IMR-90 (cell line): ENCODE measurements around the gene UBA5. TPM values are rescaled to one million over a fixed set of nuclear protein-coding genes. Genes with fewer than 3 reads are reported as not detected.

Source experiments
- ATAC-seq: fragments of 200-7000 bp; cut with Tn5 transposase; 2 replicates; pipeline ENCODE4 v1.9.1; 2020; ENCODE audit warnings: low read depth, mild to moderate bottlenecking, moderate library complexity
- BruUV-seq: library from RNA; stranded (reverse); fragments of 400-500 nt; replicated peaks from 2 replicates; lab custom pipeline; 2021; lab: Mats Ljungman, UMichigan
- CTCF ChIA-PET: fragments of 300-600 bp; formaldehyde crosslinking; extraction: SDS; loops from one replicate; lab custom pipeline; 2021; ENCODE audit warnings: antibody characterized with exemption; lab: Yijun Ruan, JAX
- POLR2A ChIA-PET: fragments of 300-600 bp; sonication (Branson Sonifier 250); formaldehyde crosslinking; loops from one replicate; lab custom pipeline; 2022; ENCODE audit warnings: antibody characterized with exemption; ENCODE audit not compliant: unreplicated experiment; lab: Charles Lee
- DNase-seq: peaks from one replicate; pipeline ENCODE4 v3.0.0; 2013
- H2AFZ ChIP-seq: replicated peaks from 2 replicates; pipeline ENCODE3; 2013; ENCODE audit warnings: low read length, mild to moderate bottlenecking; ENCODE audit not compliant: poor library complexity
- H2AK5ac ChIP-seq: 2 replicates; pipeline ENCODE4 v1.6.1; 2013; ENCODE audit warnings: low read depth, low read length, inconsistent platforms
- H2AK9ac ChIP-seq: replicated peaks from 2 replicates; pipeline ENCODE3; 2013; ENCODE audit warnings: mild to moderate bottlenecking, low read depth, low read length, moderate library complexity; ENCODE audit not compliant: poor library complexity
- H2BK120ac ChIP-seq: 2 replicates; pipeline ENCODE4 v1.6.1; 2013; ENCODE audit warnings: low read depth, low read length, inconsistent platforms
- H2BK15ac ChIP-seq: 3 replicates; pipeline ENCODE4 v1.6.1; 2013; ENCODE audit warnings: low read depth, low read length, inconsistent platforms
- H2BK20ac ChIP-seq: 2 replicates; pipeline ENCODE4 v1.6.1; 2013; ENCODE audit warnings: low read depth, mild to moderate bottlenecking, inconsistent platforms, low read length, moderate library complexity
- H2BK5ac ChIP-seq: 2 replicates; pipeline ENCODE4 v1.6.1; 2013; ENCODE audit warnings: mild to moderate bottlenecking, low read depth, low read length, inconsistent platforms; ENCODE audit not compliant: poor library complexity, severe bottlenecking
- H3K14ac ChIP-seq: replicated peaks from 2 replicates; pipeline ENCODE4 v1.6.1; 2013; ENCODE audit warnings: low read depth, low read length, inconsistent platforms
- H3K18ac ChIP-seq: 2 replicates; pipeline ENCODE4 v1.6.1; 2013; ENCODE audit warnings: low read depth, low read length, control low read depth
- H3K23ac ChIP-seq: 2 replicates; pipeline ENCODE4 v1.6.1; 2013; ENCODE audit warnings: low read depth, low read length, inconsistent platforms
- H3K27ac ChIP-seq: 2 replicates; pipeline ENCODE4 v1.5.1; 2013; ENCODE audit warnings: mild to moderate bottlenecking, control low read depth, low read length; ENCODE audit not compliant: insufficient read depth
- H3K27me3 ChIP-seq: 2 replicates; pipeline ENCODE4 v1.6.1; 2013; ENCODE audit warnings: low read length; ENCODE audit not compliant: control insufficient read depth, insufficient read depth
- H3K36me3 ChIP-seq: 2 replicates; pipeline ENCODE4 v1.6.1; 2013; ENCODE audit warnings: low read length, mixed read lengths; ENCODE audit not compliant: control insufficient read depth, insufficient read depth
- H3K4ac ChIP-seq: 2 replicates; pipeline ENCODE4 v1.6.1; 2013; ENCODE audit warnings: low read depth, low read length, inconsistent platforms
- H3K4me1 ChIP-seq: 2 replicates; pipeline ENCODE4 v1.6.1; 2013; ENCODE audit warnings: low read length, mixed read lengths; ENCODE audit not compliant: control insufficient read depth, insufficient read depth
- H3K4me2 ChIP-seq: 2 replicates; pipeline ENCODE4 v1.6.1; 2013; ENCODE audit warnings: low read depth, mild to moderate bottlenecking, control low read depth, low read length, moderate library complexity
- H3K4me3 ChIP-seq: 2 replicates; pipeline ENCODE4 v1.5.1; 2013; ENCODE audit warnings: low read depth, mild to moderate bottlenecking, control low read depth, low read length, moderate library complexity; ENCODE audit not compliant: insufficient read depth
- H3K56ac ChIP-seq: 2 replicates; pipeline ENCODE4 v1.6.1; 2013; ENCODE audit warnings: low read length, inconsistent platforms; ENCODE audit not compliant: insufficient read depth; ENCODE audit errors: extremely low read depth
- H3K79me1 ChIP-seq, 2 experiments: 2 replicates each; pipeline ENCODE4 v1.6.1; 2013; ENCODE audit warnings: low read length in 2 of 2, inconsistent platforms in 1 of 2, low read depth in 1 of 2
- H3K9ac ChIP-seq: 2 replicates; pipeline ENCODE4 v1.6.1; 2013; ENCODE audit warnings: low read depth, low read length, control low read depth
- H3K9me1 ChIP-seq: 2 replicates; pipeline ENCODE4 v1.6.1; 2013; ENCODE audit warnings: low read length, inconsistent platforms; ENCODE audit not compliant: insufficient read depth
- H3K9me3 ChIP-seq: 2 replicates; pipeline ENCODE4 v1.6.1; 2013; ENCODE audit warnings: low read length; ENCODE audit not compliant: control insufficient read depth, insufficient read depth
- H4K20me1 ChIP-seq: 2 replicates; pipeline ENCODE4 v1.6.1; 2013; ENCODE audit warnings: low read length, inconsistent platforms; ENCODE audit not compliant: insufficient read depth
- H4K5ac ChIP-seq: 2 replicates; pipeline ENCODE4 v1.6.1; 2013; ENCODE audit warnings: mild to moderate bottlenecking, low read depth, low read length, control low read depth
- H4K8ac ChIP-seq, 2 experiments: 2 replicates each; pipeline ENCODE4 v1.6.1; 2013; ENCODE audit warnings: low read depth in 2 of 2, low read length in 2 of 2, control low read depth in 1 of 2, inconsistent platforms in 1 of 2
- H4K91ac ChIP-seq: 2 replicates; pipeline ENCODE4 v1.6.1; 2013; ENCODE audit warnings: low read depth, low read length, inconsistent platforms; ENCODE audit not compliant: insufficient read depth
- BHLHE40 ChIP-seq: fragments of 150-350 bp; IDR thresholded peaks from 2 replicates; pipeline ENCODE4 v1.6.1; 2016; ENCODE audit warnings: mild to moderate bottlenecking, low read depth, low read length
- CEBPB ChIP-seq: IDR thresholded peaks from 2 replicates; pipeline ENCODE4 v1.6.1; 2012; ENCODE audit warnings: low read depth, low read length, improper control_type of control experiment
- CHD1 ChIP-seq: IDR thresholded peaks from 2 replicates; pipeline ENCODE4 v1.6.1; 2012; ENCODE audit warnings: low read depth, low read length, improper control_type of control experiment
- FOS ChIP-seq: fragments of 150-350 bp; IDR thresholded peaks from 2 replicates; pipeline ENCODE4 v1.6.1; 2016; ENCODE audit warnings: low read depth, low read length
- MAFK ChIP-seq: IDR thresholded peaks from 2 replicates; pipeline ENCODE4 v1.6.1; 2012; ENCODE audit warnings: low read depth, low read length, improper control_type of control experiment
- MAZ ChIP-seq: IDR thresholded peaks from 2 replicates; pipeline ENCODE4 v1.6.1; 2012; ENCODE audit warnings: low read depth, mild to moderate bottlenecking, low read length, improper control_type of control experiment, moderate library complexity, borderline replicate concordance
- MXI1 ChIP-seq: IDR thresholded peaks from 2 replicates; pipeline ENCODE4 v1.6.1; 2012; ENCODE audit warnings: low read depth, mild to moderate bottlenecking, low read length, moderate library complexity, borderline replicate concordance
- NFE2L2 ChIP-seq: fragments of 150-350 bp; IDR thresholded peaks from 2 replicates; pipeline ENCODE4 v1.6.1; 2016; ENCODE audit warnings: low read depth, mild to moderate bottlenecking, low read length
- POLR2A ChIP-seq: IDR thresholded peaks from 2 replicates; pipeline ENCODE4 v1.6.1; 2012; ENCODE audit warnings: mild to moderate bottlenecking, low read depth, low read length
- RCOR1 ChIP-seq: IDR thresholded peaks from 2 replicates; pipeline ENCODE4 v1.6.1; 2012; ENCODE audit warnings: mild to moderate bottlenecking, low read length, improper control_type of control experiment; ENCODE audit not compliant: insufficient replicate concordance
- RFX5 ChIP-seq: IDR thresholded peaks from 2 replicates; pipeline ENCODE4 v1.8.0; 2012; ENCODE audit warnings: low read depth, mild to moderate bottlenecking, low read length, moderate library complexity
- SMC3 ChIP-seq: fragments of 150-350 bp; IDR thresholded peaks from 2 replicates; pipeline ENCODE4 v1.6.1; 2016; ENCODE audit warnings: low read depth, mild to moderate bottlenecking, antibody characterized with exemption, low read length, moderate library complexity
- WGBS, 2 experiments: methylation state at CpG; one replicate each; pipeline versions ENCODE4 v1.1.5 to v1.1.7; 2013; ENCODE audit warnings: missing lambda C conversion rate in 2 of 2; ENCODE audit not compliant: insufficient read length in 1 of 2; ENCODE audit errors: extremely low coverage in 2 of 2; 5-methylcytosine and 5-hydroxymethylcytosine counted together
- dilution Hi-C: fragments of 300-500 bp; cut with HindIII; formaldehyde crosslinking; loops from one replicate; pipeline ENCODE4 v1.14.3; 2018; ENCODE audit warnings: low sequenced_read_pairs; ENCODE audit not compliant: unreplicated experiment
- in situ Hi-C: fragments of 300-500 bp; cut with MboI; formaldehyde crosslinking; loops from 3 replicates; pipeline ENCODE4 v1.14.3; 2019; ENCODE audit warnings: low sequenced_read_pairs, inconsistent platforms, mixed read lengths
- intact Hi-C: fragments of 100-400 bp; cut with micrococcal nuclease; formaldehyde crosslinking; loops from 2 replicates; pipeline ENCODE4 v1.10.0; 2022
- polyA plus RNA-seq, 3 experiments: library from polyadenylated mRNA; depleted of rRNA; stranded (reverse); fragments of >200 nt; gene quantifications; 2 replicates each; pipeline ENCODE4 v1.2.3, GENCODE V29; 2012; ENCODE audit warnings: low replicate concordance in 1 of 3
- total RNA-seq: library from RNA; depleted of rRNA; stranded (reverse); fragments of >200 nt; gene quantifications from 2 replicates; pipeline ENCODE4 v1.2.3, GENCODE V29; 2012
- TF ChIP-seq, protein P1 (sequence below): fragments of 150-350 bp; IDR thresholded peaks from 2 replicates; pipeline ENCODE4 v1.6.1; 2017; ENCODE audit warnings: mild to moderate bottlenecking, antibody characterized with exemption, low read length, low read depth
- TF ChIP-seq, protein P2 (sequence below): conservative IDR thresholded peaks from 2 replicates; pipeline ENCODE4 v1.5.1; 2012; ENCODE audit warnings: mild to moderate bottlenecking, low read depth, low read length, improper control_type of control experiment
- TF ChIP-seq, protein P3 (sequence below): fragments of 150-350 bp; IDR thresholded peaks from 2 replicates; pipeline ENCODE4 v1.6.1; 2016; ENCODE audit warnings: low read depth, mild to moderate bottlenecking, low read length, moderate library complexity, borderline replicate concordance

Gene UBA5
- total and polyA plus RNA-seq, 2 of the 4 experiments (the other 2 are of a cell fraction) = 20.3 to 30.4 TPM

DNA sequence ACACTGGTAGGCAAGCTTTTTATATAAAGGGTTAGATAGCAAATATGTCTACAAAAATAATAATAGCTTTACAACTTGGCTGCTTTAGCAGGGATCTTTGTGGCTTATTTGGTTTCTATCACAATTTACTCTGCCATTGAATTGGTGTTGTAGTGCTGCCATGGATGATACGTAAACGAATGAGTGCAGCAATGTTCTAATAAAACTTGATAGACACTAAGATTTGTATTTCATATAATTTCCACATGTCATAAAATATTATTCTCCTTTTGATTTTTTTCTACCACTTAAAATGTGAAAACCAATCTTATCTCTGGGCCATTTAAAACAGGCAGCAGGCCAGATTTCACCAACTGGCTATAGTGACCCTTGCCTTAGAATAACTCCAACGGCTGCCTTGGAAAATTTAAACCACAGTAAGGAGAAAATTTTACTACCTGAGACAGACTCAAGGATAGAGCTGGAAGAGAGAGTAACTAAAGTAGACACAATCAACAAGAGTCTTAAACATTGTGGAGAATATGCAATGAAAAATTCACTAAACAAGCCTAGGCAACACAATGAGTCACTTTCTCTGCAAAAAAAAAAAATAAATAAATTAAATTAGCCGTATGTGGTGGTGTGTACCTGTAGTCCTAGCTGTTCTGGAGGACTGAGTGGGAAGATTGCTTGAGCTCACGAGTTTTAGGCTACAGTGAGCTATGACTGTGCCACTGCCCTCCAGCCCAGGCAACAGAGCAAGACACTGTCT, 54.0 kb downstream of the UBA5 start:
- no TSS peak for BruUV-seq
- TF ChIP-seq, protein P1, sequence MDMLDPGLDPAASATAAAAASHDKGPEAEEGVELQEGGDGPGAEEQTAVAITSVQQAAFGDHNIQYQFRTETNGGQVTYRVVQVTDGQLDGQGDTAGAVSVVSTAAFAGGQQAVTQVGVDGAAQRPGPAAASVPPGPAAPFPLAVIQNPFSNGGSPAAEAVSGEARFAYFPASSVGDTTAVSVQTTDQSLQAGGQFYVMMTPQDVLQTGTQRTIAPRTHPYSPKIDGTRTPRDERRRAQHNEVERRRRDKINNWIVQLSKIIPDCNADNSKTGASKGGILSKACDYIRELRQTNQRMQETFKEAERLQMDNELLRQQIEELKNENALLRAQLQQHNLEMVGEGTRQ = no peak
- TF ChIP-seq FOS = no peak
- TF ChIP-seq MAFK = no peak
- no peak for TF ChIP-seq MAZ
- TF ChIP-seq SMC3 = no peak
- TF ChIP-seq BHLHE40 = no peak
- TF ChIP-seq NFE2L2 = no peak
- no peak for TF ChIP-seq POLR2A
- no peak for TF ChIP-seq RCOR1
- TF ChIP-seq CEBPB = no peak
- TF ChIP-seq, protein P2, sequence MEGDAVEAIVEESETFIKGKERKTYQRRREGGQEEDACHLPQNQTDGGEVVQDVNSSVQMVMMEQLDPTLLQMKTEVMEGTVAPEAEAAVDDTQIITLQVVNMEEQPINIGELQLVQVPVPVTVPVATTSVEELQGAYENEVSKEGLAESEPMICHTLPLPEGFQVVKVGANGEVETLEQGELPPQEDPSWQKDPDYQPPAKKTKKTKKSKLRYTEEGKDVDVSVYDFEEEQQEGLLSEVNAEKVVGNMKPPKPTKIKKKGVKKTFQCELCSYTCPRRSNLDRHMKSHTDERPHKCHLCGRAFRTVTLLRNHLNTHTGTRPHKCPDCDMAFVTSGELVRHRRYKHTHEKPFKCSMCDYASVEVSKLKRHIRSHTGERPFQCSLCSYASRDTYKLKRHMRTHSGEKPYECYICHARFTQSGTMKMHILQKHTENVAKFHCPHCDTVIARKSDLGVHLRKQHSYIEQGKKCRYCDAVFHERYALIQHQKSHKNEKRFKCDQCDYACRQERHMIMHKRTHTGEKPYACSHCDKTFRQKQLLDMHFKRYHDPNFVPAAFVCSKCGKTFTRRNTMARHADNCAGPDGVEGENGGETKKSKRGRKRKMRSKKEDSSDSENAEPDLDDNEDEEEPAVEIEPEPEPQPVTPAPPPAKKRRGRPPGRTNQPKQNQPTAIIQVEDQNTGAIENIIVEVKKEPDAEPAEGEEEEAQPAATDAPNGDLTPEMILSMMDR = no peak
- TF ChIP-seq MXI1 = no peak
- TF ChIP-seq, protein P3, sequence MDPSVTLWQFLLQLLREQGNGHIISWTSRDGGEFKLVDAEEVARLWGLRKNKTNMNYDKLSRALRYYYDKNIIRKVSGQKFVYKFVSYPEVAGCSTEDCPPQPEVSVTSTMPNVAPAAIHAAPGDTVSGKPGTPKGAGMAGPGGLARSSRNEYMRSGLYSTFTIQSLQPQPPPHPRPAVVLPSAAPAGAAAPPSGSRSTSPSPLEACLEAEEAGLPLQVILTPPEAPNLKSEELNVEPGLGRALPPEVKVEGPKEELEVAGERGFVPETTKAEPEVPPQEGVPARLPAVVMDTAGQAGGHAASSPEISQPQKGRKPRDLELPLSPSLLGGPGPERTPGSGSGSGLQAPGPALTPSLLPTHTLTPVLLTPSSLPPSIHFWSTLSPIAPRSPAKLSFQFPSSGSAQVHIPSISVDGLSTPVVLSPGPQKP = no peak
- no peak for TF ChIP-seq RFX5
- no peak for TF ChIP-seq CHD1

More for the DNA sequence above, 54.0 kb downstream of the UBA5 start:
- dilution Hi-C loops (no loop called here), in situ Hi-C loops (loop anchor here (25.0 kb wide), 1 partner anchor 898 kb away; no protein-coding TSS in a partner anchor), intact Hi-C loops (loop anchor here (5.0 kb wide), 1 partner anchor 37 kb away; no protein-coding TSS in a partner anchor)
- Histone ChIP-seq H2AK5ac (no peak overlapping the region), H3K4me3 (no peak overlapping the region), H2BK20ac (no peak overlapping the region), H3K27ac (no peak overlapping the region), H4K5ac (no peak overlapping the region), H3K27me3 (no peaks in the 10 kb centered on the region), H3K56ac (no peak overlapping the region), H3K9ac (no peak overlapping the region), H3K23ac (no peak overlapping the region), H2BK120ac (no peak overlapping the region), H2BK5ac (no peak overlapping the region), H3K9me3 (no peaks in the 10 kb centered on the region), H4K8ac (no peak overlapping the region), H4K20me1 (no peaks in the 10 kb centered on the region; the same call in 1 of the 2 replicates), H3K79me1 (peaks cover 13 to 33% of the 10 kb centered on the region in 2 experiments; a peak in 3 of 4 replicates), H3K4me2 (no peak overlapping the region), H3K4me1 (no peaks in the 10 kb centered on the region), H2AK9ac (no peak overlapping the region), H3K14ac (no peak overlapping the region), H3K4ac (no peak overlapping the region), H2BK15ac (no peak overlapping the region), H2AFZ (no peak overlapping the region), H3K18ac (no peak overlapping the region), H3K36me3 (peaks cover 24% of the 10 kb centered on the region), H3K9me1 (peaks cover 5% of the 10 kb centered on the region; the same call in 1 of the 2 replicates), H4K91ac (no peak overlapping the region)
- WGBS, 2 experiments = no CpG with 5 or more reads among the region's 5 CpGs
- ChIA-PET POLR2A (no interaction called here), CTCF (interaction anchor here (0.6 kb wide), 1 partner anchor 540 kb away, joined by 3 read pairs; no protein-coding TSS in a partner anchor)
- ATAC-seq (no peak), DNase-seq (no peak)
